Testis (tissue), 3 donors: ENCODE measurements around the gene AP1S3. TPM values are rescaled to one million over a fixed set of nuclear protein-coding genes. Genes with fewer than 3 reads are reported as not detected.

Experiments used
- DNase-seq: peaks from one replicate; pipeline ENCODE4 v3.0.0-alpha.2; 2019
- H3K27ac ChIP-seq, 2 donors: fragments of 200-600 bp; sonication (generic); one replicate each; pipeline ENCODE4 v1.5.1; 2019
- H3K27me3 ChIP-seq: fragments of 200-600 bp; sonication (generic); one replicate; pipeline ENCODE4 v1.5.1; 2019
- H3K36me3 ChIP-seq: fragments of 200-600 bp; sonication (generic); one replicate; pipeline ENCODE4 v1.5.1; 2017; ENCODE audit warnings: low read depth; ENCODE audit errors: missing control alignments
- H3K4me1 ChIP-seq: fragments of 200-600 bp; sonication (generic); one replicate; pipeline ENCODE4 v1.5.1; 2019
- H3K4me3 ChIP-seq, 2 donors: fragments of 200-600 bp; sonication (generic); one replicate each; pipeline ENCODE4 v1.5.1; 2017 to 2019
- H3K9me3 ChIP-seq: fragments of 200-600 bp; sonication (generic); one replicate; pipeline ENCODE4 v1.5.1; 2017
- POLR2A ChIP-seq: fragments of 450-650 bp; IDR thresholded peaks from one replicate; pipeline ENCODE4 v1.6.1; 2017; ENCODE audit warnings: antibody characterized with exemption, mild to moderate bottlenecking, moderate library complexity
- WGBS, 2 donors: methylation state at CpG; one replicate each; pipeline ENCODE4 v1.1.5; 2018; 5-methylcytosine and 5-hydroxymethylcytosine counted together
- intact Hi-C: fragments of 100-400 bp; cut with DNase I; formaldehyde crosslinking; loops from one replicate; pipeline ENCODE4 v1.15.1; 2023; ENCODE audit warnings: low total_unique reads
- polyA plus RNA-seq: library from polyadenylated mRNA; stranded (reverse); fragments of 350-450 nt; fragmentation: Illumina TruSeq; extraction: RNeasy Lipid Tissue Mini Kit (QIAGEN cat#74804); gene quantifications from one replicate; pipeline ENCODE4 v1.2.3, GENCODE V29; 2014; ENCODE audit warnings: low read depth, low replicate concordance; ENCODE audit not compliant: insufficient read depth
- total RNA-seq, 2 donors: library from RNA; depleted of rRNA; stranded (reverse); fragments of >200 nt; gene quantifications; one replicate each; pipeline ENCODE4 v1.2.3, GENCODE V29; 2016
- TF ChIP-seq, protein P1 (sequence below), 3 experiments: fragments of 450-650 bp in 2 of 3; fragments of 200-600 bp in 1 of 3; sonication (generic) in 1 of 3; IDR thresholded peaks; one replicate each; pipeline ENCODE4 v1.5.1; 2016 to 2019; ENCODE audit warnings: antibody characterized with exemption in 3 of 3, mild to moderate bottlenecking in 2 of 3, moderate library complexity in 1 of 3

AP1S3 gene
- total and polyA plus RNA-seq, 3 donors from 2014 or later: 1.6 to 3.2 (median 2.6) TPM

GRCh38 chr2:223774193-223774592, 63.2 kb downstream of the AP1S3 start:
- H3K27me3 ChIP-seq: no peaks in the 10 kb centered on the region
- TF ChIP-seq POLR2A: no peak
- TF ChIP-seq, protein P1, sequence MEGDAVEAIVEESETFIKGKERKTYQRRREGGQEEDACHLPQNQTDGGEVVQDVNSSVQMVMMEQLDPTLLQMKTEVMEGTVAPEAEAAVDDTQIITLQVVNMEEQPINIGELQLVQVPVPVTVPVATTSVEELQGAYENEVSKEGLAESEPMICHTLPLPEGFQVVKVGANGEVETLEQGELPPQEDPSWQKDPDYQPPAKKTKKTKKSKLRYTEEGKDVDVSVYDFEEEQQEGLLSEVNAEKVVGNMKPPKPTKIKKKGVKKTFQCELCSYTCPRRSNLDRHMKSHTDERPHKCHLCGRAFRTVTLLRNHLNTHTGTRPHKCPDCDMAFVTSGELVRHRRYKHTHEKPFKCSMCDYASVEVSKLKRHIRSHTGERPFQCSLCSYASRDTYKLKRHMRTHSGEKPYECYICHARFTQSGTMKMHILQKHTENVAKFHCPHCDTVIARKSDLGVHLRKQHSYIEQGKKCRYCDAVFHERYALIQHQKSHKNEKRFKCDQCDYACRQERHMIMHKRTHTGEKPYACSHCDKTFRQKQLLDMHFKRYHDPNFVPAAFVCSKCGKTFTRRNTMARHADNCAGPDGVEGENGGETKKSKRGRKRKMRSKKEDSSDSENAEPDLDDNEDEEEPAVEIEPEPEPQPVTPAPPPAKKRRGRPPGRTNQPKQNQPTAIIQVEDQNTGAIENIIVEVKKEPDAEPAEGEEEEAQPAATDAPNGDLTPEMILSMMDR (IDR thresholded peaks at IDR 0.05): no peak
- no peaks in the 10 kb centered on the region for H3K4me1 ChIP-seq
- H3K27ac ChIP-seq: no peak overlapping the region
- H3K9me3 ChIP-seq: no peaks in the 10 kb centered on the region
- WGBS, 2 donors: 75 to 93% methylated on average over 8 of the region's 8 CpGs
- H3K36me3 ChIP-seq: no peaks in the 10 kb centered on the region
- DNase-seq: no peak
- intact Hi-C loops: no loop called here
- H3K4me3 ChIP-seq: no peak overlapping the region

DNA sequence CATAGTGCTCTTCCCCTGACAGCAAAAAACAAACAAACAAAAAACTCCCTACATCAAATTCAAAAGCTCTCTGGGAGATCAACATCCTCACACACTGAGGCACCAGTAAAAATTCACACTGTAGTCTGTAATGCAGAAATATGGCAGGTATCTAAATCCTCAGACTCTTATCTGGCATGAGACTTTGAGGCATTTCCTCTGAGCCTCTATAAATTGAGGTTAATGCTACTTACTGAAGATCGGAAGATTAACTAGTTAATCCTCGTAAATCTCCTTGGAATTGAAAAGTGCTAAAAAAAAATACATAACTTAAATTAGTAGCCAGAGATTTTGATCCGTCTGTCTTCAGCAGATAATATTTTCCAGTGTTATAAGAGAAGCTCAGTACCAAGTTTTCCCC, 65.0 kb downstream of the AP1S3 start:
- intact Hi-C loops: no loop called here
- Histone ChIP-seq H3K4me3 (no peak overlapping the region), H3K27me3 (no peaks in the 10 kb centered on the region), H3K4me1 (no peaks in the 10 kb centered on the region), H3K27ac (no peak overlapping the region), H3K9me3 (no peaks in the 10 kb centered on the region), H3K36me3 (no peaks in the 10 kb centered on the region)
- 85 to 91% methylated on average over 3 of the region's 3 CpGs for WGBS, 2 donors
- no peak for TF ChIP-seq POLR2A
- TF ChIP-seq, protein P1 (IDR thresholded peaks at IDR 0.05): no peak
- no peak for DNase-seq

GRCh38 chr2:223771475-223771874, 65.9 kb downstream of the AP1S3 start:
- no peaks in the 10 kb centered on the region for H3K27me3 ChIP-seq
- H3K9me3 ChIP-seq: no peaks in the 10 kb centered on the region
- H3K4me3 ChIP-seq: no peak overlapping the region
- intact Hi-C loops: no loop called here
- TF ChIP-seq, protein P1 (IDR thresholded peaks at IDR 0.05): no peak
- TF ChIP-seq POLR2A: no peak
- H3K27ac ChIP-seq: no peak overlapping the region
- 70 to 78% methylated on average over 4 of the region's 4 CpGs for WGBS, 2 donors
- no peaks in the 10 kb centered on the region for H3K4me1 ChIP-seq
- H3K36me3 ChIP-seq: no peaks in the 10 kb centered on the region
- DNase-seq: no peak

GRCh38 chr2:223768179-223768578, 69.2 kb downstream of the AP1S3 start:
- Histone ChIP-seq H3K27me3 (no peaks in the 10 kb centered on the region), H3K36me3 (no peaks in the 10 kb centered on the region), H3K4me1 (no peaks in the 10 kb centered on the region), H3K4me3 (no peak overlapping the region), H3K9me3 (no peaks in the 10 kb centered on the region), H3K27ac (no peak overlapping the region)
- no peak for DNase-seq
- 58 to 64% methylated on average over 3 of the region's 3 CpGs for WGBS, 2 donors
- TF ChIP-seq, protein P1 (IDR thresholded peaks at IDR 0.05): no peak
- no peak for TF ChIP-seq POLR2A
- intact Hi-C loops: no loop called here

DNA sequence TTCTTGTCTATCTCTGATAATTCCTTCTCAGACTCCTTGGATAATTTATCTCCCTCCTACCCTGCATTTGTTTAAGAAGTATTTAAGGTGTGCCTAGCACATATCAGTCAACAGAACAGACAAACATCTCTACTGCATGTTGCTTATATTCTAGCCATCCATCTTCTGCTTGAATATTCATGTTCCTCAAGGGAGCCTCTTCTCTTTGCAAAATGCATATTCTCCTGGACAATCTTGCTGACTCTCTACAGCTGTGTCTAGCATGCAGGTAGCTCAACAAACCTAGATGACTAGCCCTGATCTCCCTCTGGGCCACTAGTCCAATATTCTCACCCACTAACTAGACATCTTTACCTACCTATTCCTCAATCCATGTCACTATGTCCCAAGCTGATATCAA, 70.0 kb downstream of the AP1S3 start:
- DNase-seq: no peak
- TF ChIP-seq POLR2A: no peak
- TF ChIP-seq, protein P1 (IDR thresholded peaks at IDR 0.05): no peak

More for the DNA sequence above, 70.0 kb downstream of the AP1S3 start:
- H3K27me3 ChIP-seq: no peaks in the 10 kb centered on the region
- H3K9me3 ChIP-seq: no peaks in the 10 kb centered on the region
- no peaks in the 10 kb centered on the region for H3K36me3 ChIP-seq
- intact Hi-C loops: no loop called here
- no peak overlapping the region for H3K27ac ChIP-seq
- H3K4me3 ChIP-seq: no peak overlapping the region
- no peaks in the 10 kb centered on the region for H3K4me1 ChIP-seq
